Chondrocyte (in vitro differentiated cells): Measurements from ENCODE around the gene COL4A2. TPM values are rescaled to one million over a fixed set of nuclear protein-coding genes. Genes with fewer than 3 reads are reported as not detected.

Experiments
- DNase-seq: peaks from one replicate; pipeline ENCODE4 v3.0.0; 2021; ENCODE audit warnings: mixed read lengths, low spot score
- H3K27ac Mint-ChIP-seq: one replicate; pipeline ENCODE4 v1.8.0; 2021; ENCODE audit warnings: mild to moderate bottlenecking, moderate library complexity, mixed read lengths; ENCODE audit not compliant: unreplicated experiment
- H3K27me3 Mint-ChIP-seq: 2 replicates; pipeline ENCODE4 v1.8.0; 2021; ENCODE audit warnings: low read depth, mixed read lengths
- H3K36me3 Mint-ChIP-seq: 2 replicates; pipeline ENCODE4 v1.8.0; 2021; ENCODE audit warnings: low read depth, mixed read lengths
- H3K4me1 Mint-ChIP-seq: 2 replicates; pipeline ENCODE4 v1.8.0; 2021; ENCODE audit warnings: low read depth, mild to moderate bottlenecking, mixed read lengths
- H3K4me3 Mint-ChIP-seq: one replicate; pipeline ENCODE4 v1.8.0; 2021; ENCODE audit warnings: mild to moderate bottlenecking, moderate library complexity, mixed read lengths; ENCODE audit not compliant: unreplicated experiment
- H3K9me3 Mint-ChIP-seq: 2 replicates; pipeline ENCODE4 v1.8.0; 2021; ENCODE audit warnings: low read depth, mixed read lengths
- total RNA-seq: library from RNA; stranded (reverse); gene quantifications from 3 replicates; pipeline ENCODE4 v1.2.1, GENCODE V29; 2021
- TF ChIP-seq, protein P1 (sequence below): fragments of 200-600 bp; sonication (generic); IDR thresholded peaks from 2 replicates; pipeline ENCODE4 v1.5.0; 2021; ENCODE audit warnings: antibody characterized with exemption, mild to moderate bottlenecking, moderate library complexity

COL4A2 gene
- total RNA-seq, 1 donor from 2014 or later = 2,366 TPM

GRCh38 chr13:110372676-110373075, 65.6 kb downstream of the COL4A2 start:
- peaks cover 90% of the 10 kb centered on the region for H3K4me1 Mint-ChIP-seq
- H3K27ac Mint-ChIP-seq = peak overlapping the region; percentile 95
- no peaks in the 10 kb centered on the region for H3K9me3 Mint-ChIP-seq
- TF ChIP-seq, protein P1, sequence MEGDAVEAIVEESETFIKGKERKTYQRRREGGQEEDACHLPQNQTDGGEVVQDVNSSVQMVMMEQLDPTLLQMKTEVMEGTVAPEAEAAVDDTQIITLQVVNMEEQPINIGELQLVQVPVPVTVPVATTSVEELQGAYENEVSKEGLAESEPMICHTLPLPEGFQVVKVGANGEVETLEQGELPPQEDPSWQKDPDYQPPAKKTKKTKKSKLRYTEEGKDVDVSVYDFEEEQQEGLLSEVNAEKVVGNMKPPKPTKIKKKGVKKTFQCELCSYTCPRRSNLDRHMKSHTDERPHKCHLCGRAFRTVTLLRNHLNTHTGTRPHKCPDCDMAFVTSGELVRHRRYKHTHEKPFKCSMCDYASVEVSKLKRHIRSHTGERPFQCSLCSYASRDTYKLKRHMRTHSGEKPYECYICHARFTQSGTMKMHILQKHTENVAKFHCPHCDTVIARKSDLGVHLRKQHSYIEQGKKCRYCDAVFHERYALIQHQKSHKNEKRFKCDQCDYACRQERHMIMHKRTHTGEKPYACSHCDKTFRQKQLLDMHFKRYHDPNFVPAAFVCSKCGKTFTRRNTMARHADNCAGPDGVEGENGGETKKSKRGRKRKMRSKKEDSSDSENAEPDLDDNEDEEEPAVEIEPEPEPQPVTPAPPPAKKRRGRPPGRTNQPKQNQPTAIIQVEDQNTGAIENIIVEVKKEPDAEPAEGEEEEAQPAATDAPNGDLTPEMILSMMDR = no peak
- H3K27me3 Mint-ChIP-seq = no peaks in the 10 kb centered on the region
- no peak for DNase-seq
- peaks cover 13% of the 10 kb centered on the region for H3K36me3 Mint-ChIP-seq
- no peak overlapping the region for H3K4me3 Mint-ChIP-seq

- Mint-ChIP-seq H3K4me1 (peaks cover 90% of the 10 kb centered on the region), H3K9me3 (no peaks in the 10 kb centered on the region), H3K36me3 (peaks cover 16% of the 10 kb centered on the region), H3K4me3 (no peak overlapping the region), H3K27me3 (no peaks in the 10 kb centered on the region), H3K27ac (peak overlapping the region; percentile 95)
- no peak for DNase-seq
- TF ChIP-seq, protein P1 = no peak
Observed at GRCh38 chr13:110373617-110374016, 66.5 kb downstream of the COL4A2 start.

DNA sequence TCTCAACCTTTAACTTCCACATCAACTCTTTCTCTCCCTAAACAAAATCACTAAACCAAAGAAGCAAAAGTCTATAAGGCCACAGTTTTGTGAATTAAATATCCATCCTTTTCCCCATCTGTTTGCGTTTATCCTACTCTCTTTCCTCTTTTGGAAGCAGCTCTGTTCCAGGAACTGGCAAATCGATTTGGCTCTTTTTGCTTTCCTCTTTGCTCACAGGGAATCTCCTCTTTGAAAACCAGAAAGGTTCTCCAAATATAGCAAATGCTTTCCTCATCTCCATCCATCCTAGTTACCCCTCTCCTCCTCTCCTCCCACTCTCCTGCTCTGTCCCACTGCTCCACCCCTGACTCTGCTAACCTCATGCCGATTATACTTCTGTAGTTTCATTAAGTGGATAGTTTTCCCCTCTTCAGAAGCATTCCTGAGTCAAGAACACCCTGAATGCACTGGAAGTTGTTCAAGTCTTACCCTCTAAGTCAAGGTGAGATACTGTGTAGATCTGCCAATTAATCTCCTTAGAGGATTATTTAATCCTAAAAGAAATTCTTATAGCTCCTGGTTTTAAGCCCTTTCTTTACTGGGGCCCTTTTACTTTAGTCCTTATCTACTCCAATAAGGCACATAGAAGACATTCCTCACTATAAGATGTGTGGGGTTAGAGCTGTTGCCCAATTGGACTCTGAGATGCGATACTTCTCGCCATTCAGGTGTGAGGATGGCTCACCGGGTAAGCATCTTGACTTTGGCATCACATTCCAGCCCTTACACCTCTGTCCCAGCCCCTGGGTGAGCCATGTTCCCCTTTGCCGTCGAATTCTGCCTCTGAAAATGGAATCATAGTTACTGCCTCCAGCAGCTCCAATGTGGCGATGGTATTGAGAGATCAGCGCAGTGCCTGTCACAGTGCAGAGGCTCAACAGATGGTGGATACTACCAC, 67.6 kb downstream of the COL4A2 start:
- no peaks in the 10 kb centered on the region for H3K9me3 Mint-ChIP-seq
- no peaks in the 10 kb centered on the region for H3K27me3 Mint-ChIP-seq
- H3K4me1 Mint-ChIP-seq = peaks cover 95% of the 10 kb centered on the region
- peak overlapping the region; percentile 95 for H3K27ac Mint-ChIP-seq
- TF ChIP-seq, protein P1 = no peak
- no peak for DNase-seq
- peaks cover 13% of the 10 kb centered on the region for H3K36me3 Mint-ChIP-seq
- H3K4me3 Mint-ChIP-seq = no peak overlapping the region

DNA sequence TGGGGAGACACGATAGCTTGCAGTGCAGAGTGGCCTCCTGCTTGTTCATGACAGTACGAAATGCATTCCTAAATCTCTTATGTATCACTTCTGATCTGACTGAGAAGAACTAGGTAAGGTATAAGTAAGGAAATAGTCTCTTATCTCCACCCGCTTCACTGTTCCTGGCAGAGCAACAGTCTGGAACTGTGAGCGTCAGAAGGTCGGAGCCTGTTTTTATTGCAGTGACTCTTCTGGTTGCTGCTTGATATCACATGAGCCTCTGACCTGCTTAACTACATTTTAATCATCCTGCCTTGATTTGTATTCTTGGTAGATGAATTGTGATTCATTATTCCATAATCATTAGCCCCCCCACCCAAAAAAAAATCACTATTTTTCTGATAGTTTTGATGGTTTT, 69.0 kb downstream of the COL4A2 start:
- H3K27ac Mint-ChIP-seq = peak overlapping the region; percentile 83
- no peaks in the 10 kb centered on the region for H3K9me3 Mint-ChIP-seq
- TF ChIP-seq, protein P1 = no peak
- no peaks in the 10 kb centered on the region for H3K27me3 Mint-ChIP-seq
- no peak for DNase-seq
- H3K36me3 Mint-ChIP-seq = peaks cover 19% of the 10 kb centered on the region
- peaks cover 98% of the 10 kb centered on the region for H3K4me1 Mint-ChIP-seq
- H3K4me3 Mint-ChIP-seq = no peak overlapping the region

DNA sequence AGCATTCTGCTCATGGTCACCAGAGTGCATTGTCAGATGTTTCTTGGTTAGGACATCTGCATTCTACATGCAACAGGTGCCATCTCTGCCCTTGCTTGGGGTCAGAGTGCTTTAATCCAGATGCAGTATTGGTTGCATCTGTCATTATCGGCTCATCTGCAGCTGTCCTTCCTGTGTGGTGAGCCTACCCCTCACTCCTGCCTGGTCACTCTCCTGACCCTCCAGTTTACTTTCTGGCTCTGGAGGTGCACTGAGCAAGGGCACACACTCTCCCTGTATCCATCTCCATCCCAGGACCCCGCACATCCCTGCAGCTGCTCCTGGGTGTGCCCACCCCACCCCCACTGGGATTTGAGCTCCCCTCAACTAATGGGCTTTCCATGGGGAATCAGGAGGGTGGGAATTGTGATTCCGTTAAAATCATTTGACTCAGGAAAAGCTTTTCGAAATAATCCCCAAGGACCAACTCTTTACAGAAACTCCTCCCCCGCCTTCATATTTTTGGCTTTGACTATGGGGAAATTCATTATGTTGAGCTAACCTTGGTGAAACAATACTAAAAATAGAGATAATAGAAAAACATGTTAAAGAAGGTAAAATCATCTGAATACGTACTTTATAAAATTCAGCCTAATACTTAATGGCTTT, 70.2 kb downstream of the COL4A2 start:
- TF ChIP-seq, protein P1 = no peak
- no peak for DNase-seq
- peak overlapping the region; percentile 9 for H3K4me3 Mint-ChIP-seq
- H3K4me1 Mint-ChIP-seq = peaks cover 98% of the 10 kb centered on the region
- H3K9me3 Mint-ChIP-seq = no peaks in the 10 kb centered on the region
- no peaks in the 10 kb centered on the region for H3K27me3 Mint-ChIP-seq
- H3K36me3 Mint-ChIP-seq = peaks cover 24% of the 10 kb centered on the region
- peak overlapping the region; percentile 83 for H3K27ac Mint-ChIP-seq
